Lower leg skin (tissue), 4 donors: ENCODE results near the gene FAM171A1. TPM values are rescaled to one million over a fixed set of nuclear protein-coding genes. Genes with fewer than 3 reads are reported as not detected.
"Not testable (repeated sequence)": the region's sequence is repeated elsewhere in the genome, so short reads cannot be mapped to it uniquely, and the experiment has no call there.

Experiments used
- DNase-seq, 2 donors: peaks; one replicate each; pipeline ENCODE4 v3.0.0-alpha.2; 2019; ENCODE audit warnings: low spot score in 2 of 2
- H3K4me3 ChIP-seq: fragments of 200-600 bp; sonication (generic); 2 replicates; pipeline ENCODE4 v1.5.1; 2017; ENCODE audit warnings: mild to moderate bottlenecking, low read depth; ENCODE audit not compliant: poor library complexity, severe bottlenecking
- POLR2A ChIP-seq, 2 donors: fragments of 450-650 bp; IDR thresholded peaks; one replicate each; pipeline ENCODE4 v1.6.1; 2016 to 2017; ENCODE audit warnings: antibody characterized with exemption in 2 of 2, mild to moderate bottlenecking in 1 of 2, moderate library complexity in 1 of 2
- WGBS, 2 donors: methylation state at CpG; one replicate each; pipeline ENCODE4 v1.1.5; 2018; 5-methylcytosine and 5-hydroxymethylcytosine counted together
- intact Hi-C: fragments of 100-400 bp; cut with DNase I; formaldehyde crosslinking; loops from one replicate; pipeline ENCODE4 v1.15.0; 2023; ENCODE audit warnings: low total_unique reads
- total RNA-seq, 4 donors: library from RNA; depleted of rRNA; stranded (reverse); fragments of >200 nt; gene quantifications; one replicate each; pipeline ENCODE4 v1.1.0, GENCODE V29; 2016
- TF ChIP-seq, protein P1 (sequence below), 3 donors: fragments of 450-650 bp; IDR thresholded peaks; one replicate each; pipeline ENCODE4 v1.5.1; 2016; ENCODE audit warnings: antibody characterized with exemption in 3 of 3, mild to moderate bottlenecking in 3 of 3, moderate library complexity in 2 of 3

The FAM171A1 gene
- total RNA-seq, 4 donors from 2014 or later: 2.7 to 5.4 (median 3.1) TPM

DNA sequence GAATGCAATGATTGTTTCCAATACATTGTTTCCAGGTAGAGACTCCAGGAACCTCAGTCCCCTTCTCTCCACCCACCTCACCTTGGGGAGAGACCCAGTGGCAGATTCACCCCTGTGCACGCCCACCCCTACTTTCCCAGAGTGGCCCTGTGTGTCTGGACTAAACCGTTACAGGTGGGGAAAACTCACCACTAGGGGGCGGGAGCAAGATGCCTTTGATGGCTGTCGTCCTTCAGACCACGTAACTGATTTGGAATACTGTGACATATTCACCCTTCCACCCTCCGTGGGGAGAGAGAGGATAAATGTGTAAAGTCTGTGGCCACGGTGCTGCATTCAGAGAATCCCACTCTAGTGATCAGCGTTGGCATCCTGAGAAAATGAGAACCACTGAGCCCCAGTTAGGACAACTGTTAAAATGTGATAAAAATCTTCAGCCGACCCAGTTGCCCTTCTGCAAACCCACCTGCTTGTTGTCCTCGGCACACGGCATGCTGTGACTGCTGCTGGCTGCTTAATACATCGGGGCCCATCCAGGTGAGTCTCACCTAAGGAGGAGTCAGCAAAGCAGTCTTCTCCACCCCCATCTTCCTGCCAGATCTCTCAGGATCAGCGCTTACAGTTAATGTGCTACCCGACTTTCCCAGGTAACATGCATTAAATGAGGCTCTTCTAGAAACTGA is 161.1 kb downstream of the FAM171A1 start:
- intact Hi-C loops: no loop called here
- TF ChIP-seq, protein P1, sequence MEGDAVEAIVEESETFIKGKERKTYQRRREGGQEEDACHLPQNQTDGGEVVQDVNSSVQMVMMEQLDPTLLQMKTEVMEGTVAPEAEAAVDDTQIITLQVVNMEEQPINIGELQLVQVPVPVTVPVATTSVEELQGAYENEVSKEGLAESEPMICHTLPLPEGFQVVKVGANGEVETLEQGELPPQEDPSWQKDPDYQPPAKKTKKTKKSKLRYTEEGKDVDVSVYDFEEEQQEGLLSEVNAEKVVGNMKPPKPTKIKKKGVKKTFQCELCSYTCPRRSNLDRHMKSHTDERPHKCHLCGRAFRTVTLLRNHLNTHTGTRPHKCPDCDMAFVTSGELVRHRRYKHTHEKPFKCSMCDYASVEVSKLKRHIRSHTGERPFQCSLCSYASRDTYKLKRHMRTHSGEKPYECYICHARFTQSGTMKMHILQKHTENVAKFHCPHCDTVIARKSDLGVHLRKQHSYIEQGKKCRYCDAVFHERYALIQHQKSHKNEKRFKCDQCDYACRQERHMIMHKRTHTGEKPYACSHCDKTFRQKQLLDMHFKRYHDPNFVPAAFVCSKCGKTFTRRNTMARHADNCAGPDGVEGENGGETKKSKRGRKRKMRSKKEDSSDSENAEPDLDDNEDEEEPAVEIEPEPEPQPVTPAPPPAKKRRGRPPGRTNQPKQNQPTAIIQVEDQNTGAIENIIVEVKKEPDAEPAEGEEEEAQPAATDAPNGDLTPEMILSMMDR (IDR thresholded peaks at IDR 0.05): peak in 1 of 3 donors; percentile 7
- TF ChIP-seq POLR2A (IDR thresholded peaks at IDR 0.05): no peak
- WGBS, 2 donors: 21% methylated on average over 14 of the region's 14 CpGs
- no peak overlapping the region for H3K4me3 ChIP-seq
- peak; percentile 82 to 95 for DNase-seq

DNA sequence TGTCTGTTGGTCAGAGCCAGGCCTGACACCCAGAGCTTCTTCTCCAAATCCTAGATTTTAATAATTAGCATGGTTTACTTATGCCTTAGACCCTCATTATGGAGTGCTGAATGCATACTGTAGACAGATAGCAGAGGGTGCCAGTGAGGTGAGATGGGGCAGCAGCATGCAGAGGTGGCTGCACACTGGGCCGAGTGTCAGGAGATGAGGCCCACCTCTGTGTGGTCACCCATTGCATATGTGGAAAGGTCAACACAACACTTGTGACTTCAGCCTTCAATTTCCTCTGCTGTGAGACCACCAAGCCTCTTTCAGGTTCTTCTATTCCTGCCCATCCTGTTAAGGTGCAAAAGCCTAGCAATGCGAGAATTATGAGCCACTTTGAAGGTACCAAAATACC is 162.9 kb downstream of the FAM171A1 start:
- TF ChIP-seq, protein P1 (IDR thresholded peaks at IDR 0.05): no peak
- no peak for TF ChIP-seq POLR2A (IDR thresholded peaks at IDR 0.05)
- 93% methylated on average over 2 of the region's 2 CpGs for WGBS, 2 donors
- no peak overlapping the region for H3K4me3 ChIP-seq
- DNase-seq: no peak
- intact Hi-C loops: no loop called here

DNA sequence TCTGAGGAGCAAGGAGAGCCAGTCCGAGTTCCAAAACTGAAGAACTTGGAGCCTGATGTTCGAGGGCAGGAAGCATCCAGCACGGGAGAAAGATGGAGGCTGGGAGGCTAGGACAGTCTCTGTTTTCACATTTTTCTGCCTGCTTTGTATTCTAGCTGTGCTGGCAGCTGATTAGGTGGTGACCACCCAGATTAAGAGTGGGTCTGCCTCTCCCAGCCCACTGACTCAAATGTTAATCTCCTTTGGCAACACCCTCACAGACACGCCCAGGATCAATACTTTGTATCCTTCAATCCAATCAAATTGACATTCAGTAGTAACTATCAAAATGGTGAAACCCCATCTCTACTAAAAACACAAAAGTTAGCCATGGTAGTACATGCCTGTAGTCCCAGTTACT is 163.7 kb downstream of the FAM171A1 start:
- WGBS, 2 donors: 92 to 95% methylated on average over 4 of the region's 4 CpGs
- intact Hi-C loops, DNase-seq, H3K4me3 ChIP-seq: not testable (repeated sequence)

DNA sequence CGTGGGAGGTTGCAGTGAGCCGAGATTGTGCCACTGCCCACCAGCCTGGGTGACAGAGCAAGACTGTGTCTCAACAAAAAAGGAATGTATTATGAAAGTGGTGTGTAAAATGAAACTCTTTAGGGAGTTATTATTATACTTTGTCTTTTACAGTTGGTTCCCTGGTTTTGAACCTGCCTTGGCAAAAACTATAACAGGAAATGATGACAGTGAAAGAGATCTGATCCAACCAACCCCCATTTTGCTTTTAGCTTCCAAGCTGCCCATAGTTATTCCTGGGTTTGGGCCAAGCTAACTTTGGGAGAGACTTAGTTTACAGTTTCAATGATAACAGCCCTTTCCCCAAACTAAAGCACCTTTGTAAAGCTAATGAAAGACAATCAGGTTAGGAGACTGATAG is 168.4 kb downstream of the FAM171A1 start:
- no peak for TF ChIP-seq POLR2A (IDR thresholded peaks at IDR 0.05)
- TF ChIP-seq, protein P1 (IDR thresholded peaks at IDR 0.05): no peak
- 84 to 97% methylated on average over 2 of the region's 2 CpGs for WGBS, 2 donors
- intact Hi-C loops: no loop called here
- H3K4me3 ChIP-seq: no peak overlapping the region
- no peak for DNase-seq

DNA sequence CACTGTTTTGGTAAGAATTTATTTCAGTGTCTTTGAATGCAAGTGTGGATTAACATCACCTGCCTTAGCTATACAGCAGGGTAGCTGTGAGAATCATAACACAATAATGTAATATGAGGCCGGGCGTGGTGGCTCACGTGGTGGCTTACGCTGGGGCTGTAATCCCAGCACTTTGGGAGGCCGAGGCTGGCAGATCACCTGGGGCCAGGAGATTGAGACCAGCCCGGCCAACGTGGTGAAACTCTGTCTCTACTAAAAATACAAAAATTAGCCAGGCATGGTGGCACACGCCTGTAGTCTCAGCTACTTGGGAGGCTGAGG is 168.8 kb downstream of the FAM171A1 start:
- H3K4me3 ChIP-seq, DNase-seq, intact Hi-C loops: not testable (repeated sequence)
- WGBS, 2 donors: 89 to 95% methylated on average over 8 of the region's 8 CpGs

DNA sequence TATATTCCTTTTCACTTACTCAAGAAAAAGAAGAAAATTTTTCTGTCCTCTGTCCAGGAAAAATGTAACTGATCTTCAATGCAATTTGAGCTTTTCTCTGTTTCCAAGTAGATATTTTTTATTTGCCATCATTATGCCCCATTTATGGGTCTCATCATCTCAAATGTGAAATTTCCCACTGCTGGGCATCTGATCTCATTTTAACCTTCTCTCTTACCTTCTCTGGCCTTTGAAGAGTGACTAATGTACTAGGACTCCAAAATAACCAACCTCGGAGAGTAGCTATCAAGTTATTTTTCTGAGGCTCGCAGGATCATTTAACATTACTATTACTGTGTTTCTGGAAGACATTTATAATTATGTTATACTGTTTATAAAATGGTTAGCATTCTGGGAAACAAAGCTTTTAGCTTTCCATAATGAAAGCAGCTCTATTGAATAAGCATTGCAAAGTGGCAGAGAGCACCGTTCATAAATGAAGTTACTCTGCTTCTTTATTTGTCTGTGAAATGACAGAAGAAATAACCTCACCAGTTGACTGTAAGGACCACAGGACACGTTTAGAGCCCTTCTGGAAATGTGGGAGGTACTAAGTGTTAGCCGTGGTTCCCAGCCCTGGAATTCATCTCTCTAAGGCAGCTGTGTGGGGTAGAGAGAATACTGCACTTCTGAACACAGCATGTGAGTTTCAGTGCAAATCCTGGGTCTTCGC is 169.3 kb downstream of the FAM171A1 start:
- 72 to 79% methylated on average over 6 of the region's 6 CpGs for WGBS, 2 donors
- no peak overlapping the region for H3K4me3 ChIP-seq
- no peak for TF ChIP-seq POLR2A (IDR thresholded peaks at IDR 0.05)
- TF ChIP-seq, protein P1 (IDR thresholded peaks at IDR 0.05): no peak
- intact Hi-C loops: no loop called here
- DNase-seq: no peak

DNA sequence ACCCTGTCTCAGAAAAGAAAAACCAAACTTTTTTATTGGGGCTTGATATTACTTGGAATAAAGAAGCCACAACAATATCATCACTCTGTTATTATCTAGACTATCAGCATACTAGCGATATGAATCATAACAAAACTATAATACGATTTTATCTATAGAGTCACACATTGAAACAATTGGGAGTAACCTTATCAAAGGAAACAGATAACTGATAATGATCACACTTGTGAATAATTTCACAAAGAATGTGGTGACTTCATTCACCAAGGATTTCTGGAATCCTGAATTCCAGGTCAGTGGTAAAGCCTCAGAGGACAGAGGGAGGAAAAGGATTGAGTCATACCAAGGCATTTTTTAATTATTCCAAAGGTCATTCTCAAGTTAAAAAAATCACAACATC is 170.5 kb downstream of the FAM171A1 start:
- TF ChIP-seq, protein P1 (IDR thresholded peaks at IDR 0.05): no peak
- no peak for TF ChIP-seq POLR2A (IDR thresholded peaks at IDR 0.05)
- no peak overlapping the region for H3K4me3 ChIP-seq
- intact Hi-C loops: no loop called here
- 25 to 34% methylated on average over 2 of the region's 2 CpGs for WGBS, 2 donors
- DNase-seq: no peak
